Measurements from ENCODE around the gene SFRP2. TPM values are rescaled to one million over a fixed set of nuclear protein-coding genes. Genes with fewer than 3 reads are reported as not detected.

The SFRP2 gene
- total and polyA plus RNA-seq, 4 donors, result 0.08 to 0.09 TPM; not detected in 2

DNA sequence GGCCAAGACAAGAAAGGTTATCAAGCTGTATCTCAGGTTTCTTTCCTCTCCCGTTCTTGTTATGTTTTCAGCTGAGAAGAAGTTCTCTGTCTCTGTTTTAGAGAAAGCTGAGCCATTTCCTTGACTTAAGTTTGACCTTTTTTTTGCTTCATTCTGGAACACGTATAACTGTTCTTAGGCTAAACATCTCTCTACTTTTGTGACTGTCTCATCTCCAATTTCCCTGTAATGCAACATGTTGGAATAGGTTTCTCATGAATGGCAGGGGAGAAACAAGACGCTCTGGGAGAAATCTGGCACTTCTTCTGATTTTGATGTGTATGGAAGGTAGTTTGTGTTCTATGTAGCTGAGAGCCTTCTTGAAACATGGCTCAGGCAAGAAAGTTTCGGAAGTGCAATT is 36.2 kb upstream of the SFRP2 start:
- 72% methylated on average over 4 of the region's 4 CpGs for WGBS
- H3K27ac ChIP-seq (ENCODE audit: low read depth in 1 of 2, low read length in 2 of 2), result no peak overlapping the region
- no peaks in the 10 kb centered on the region for H3K36me3 ChIP-seq (ENCODE audit: control insufficient read depth in 4 of 4, insufficient read depth in 3 of 4, low read depth in 1 of 4, low read length in 3 of 4)

DNA sequence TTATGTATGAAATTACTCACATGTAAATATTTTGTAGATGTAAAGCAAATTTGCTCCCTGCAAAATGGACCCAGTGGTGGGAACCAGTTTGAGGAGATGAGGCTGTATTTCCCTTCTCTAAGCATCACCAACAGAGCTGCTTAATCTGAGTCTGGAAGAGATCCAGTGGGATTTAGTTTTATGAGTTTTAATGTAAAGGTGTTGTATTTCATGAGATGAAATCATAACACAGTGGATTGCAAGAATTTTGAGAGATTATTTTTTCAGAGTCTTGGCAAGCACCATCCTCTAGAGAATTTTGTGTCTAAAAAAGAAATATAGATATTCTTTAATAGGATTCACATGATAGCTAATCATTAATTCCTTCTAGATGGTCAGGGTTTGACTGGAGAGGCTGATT is 35.6 kb upstream of the SFRP2 start:
- TF ChIP-seq GABPA (IDR thresholded peaks at IDR 0.05 in 1 of 2, conservative IDR thresholded peaks at IDR 0.05 in 1 of 2) (no peak), JUND (IDR thresholded peaks at IDR 0.05) (no peak), ATF3 (IDR thresholded peaks at IDR 0.05) (no peak), HNF4A (conservative IDR thresholded peaks at IDR 0.05) (no peak), NR2F2 (IDR thresholded peaks at IDR 0.05) (no peak), TAF1 (conservative IDR thresholded peaks at IDR 0.05) (no peak), SP1 (IDR thresholded peaks at IDR 0.05) (no peak), RAD21 (IDR thresholded peaks at IDR 0.05) (no peak), ZBTB33 (IDR thresholded peaks at IDR 0.05) (no peak), HNF4G (IDR thresholded peaks at IDR 0.05) (no peak), CTCF (IDR thresholded peaks at IDR 0.05; ENCODE audit: low read depth, low read length, missing input control) (no peak), EGR1 (IDR thresholded peaks at IDR 0.05; ENCODE audit: low read depth in 2 of 2) (no peak), MAX (IDR thresholded peaks at IDR 0.05) (no peak), FOXA2 (IDR thresholded peaks at IDR 0.05) (no peak), FOXA1 (IDR thresholded peaks at IDR 0.05) (no peak), REST (IDR thresholded peaks at IDR 0.05) (no peak), YY1 (IDR thresholded peaks at IDR 0.05) (no peak), RXRA (IDR thresholded peaks at IDR 0.05) (no peak)
- no peaks in the 10 kb centered on the region for H3K4me1 ChIP-seq (ENCODE audit: control insufficient read depth in 4 of 4, insufficient read depth in 4 of 4, low read length in 3 of 4)
- H3K27ac ChIP-seq (ENCODE audit: low read depth in 1 of 2, low read length in 2 of 2), result no peak overlapping the region
- no peaks in the 10 kb centered on the region for H3K9me3 ChIP-seq (ENCODE audit: control insufficient read depth in 4 of 4, low read length in 3 of 4)
- no peak overlapping the region for H3K9ac ChIP-seq (ENCODE audit: low read depth in 1 of 2, low read length in 2 of 2)
- no peak for DNase-seq (ENCODE audit: low spot score)
- H3K36me3 ChIP-seq (ENCODE audit: control insufficient read depth in 4 of 4, insufficient read depth in 3 of 4, low read depth in 1 of 4, low read length in 3 of 4), result no peaks in the 10 kb centered on the region
- no peak overlapping the region for H3K4me3 ChIP-seq (ENCODE audit: low read depth in 1 of 3, low read length in 3 of 3)
- H3K27me3 ChIP-seq (ENCODE audit: control insufficient read depth in 4 of 4, insufficient read depth in 4 of 4, low read length in 3 of 4), result no peaks in the 10 kb centered on the region

More for the DNA sequence above, 36.2 kb upstream of the SFRP2 start:
- Histone ChIP-seq H3K4me1 (ENCODE audit: control insufficient read depth in 4 of 4, insufficient read depth in 4 of 4, low read length in 3 of 4) (no peaks in the 10 kb centered on the region), H3K4me3 (ENCODE audit: low read depth in 1 of 3, low read length in 3 of 3) (no peak overlapping the region), H3K27me3 (ENCODE audit: control insufficient read depth in 4 of 4, insufficient read depth in 4 of 4, low read length in 3 of 4) (no peaks in the 10 kb centered on the region), H3K9ac (ENCODE audit: low read depth in 1 of 2, low read length in 2 of 2) (no peak overlapping the region), H3K9me3 (ENCODE audit: control insufficient read depth in 4 of 4, low read length in 3 of 4) (no peaks in the 10 kb centered on the region)
- no peak for DNase-seq (ENCODE audit: low spot score)
- no peak for TF ChIP-seq HNF4A (conservative IDR thresholded peaks at IDR 0.05)
- no peak for TF ChIP-seq EGR1 (IDR thresholded peaks at IDR 0.05; ENCODE audit: low read depth in 2 of 2)
- TF ChIP-seq TAF1 (conservative IDR thresholded peaks at IDR 0.05), result no peak
- no peak for TF ChIP-seq SP1 (IDR thresholded peaks at IDR 0.05)
- no peak for TF ChIP-seq ATF3 (IDR thresholded peaks at IDR 0.05)
- TF ChIP-seq CTCF (IDR thresholded peaks at IDR 0.05; ENCODE audit: low read depth, low read length, missing input control), result no peak
